HEK293 (cell line): Measurements from ENCODE around the gene FAM184A.
A peak's percentile ranks its signal among the peaks of the same experiment; 100 is the strongest.

Experiments used
- GLI4 ChIP-seq: fragments of 450-650 bp; formaldehyde crosslinking; IDR thresholded peaks from 2 replicates; pipeline ENCODE4 v1.5.1; 2016; ENCODE audit warnings: missing biosample characterization, missing genetic modification characterization
- KLF9 ChIP-seq: fragments of 450-650 bp; formaldehyde crosslinking; IDR thresholded peaks from 2 replicates; pipeline ENCODE4 v1.5.1; 2016; ENCODE audit warnings: missing biosample characterization, missing genetic modification characterization, low read depth
- MZF1 ChIP-seq: fragments of 450-650 bp; formaldehyde crosslinking; IDR thresholded peaks from 2 replicates; pipeline ENCODE4 v1.5.1; 2017; ENCODE audit warnings: missing biosample characterization, missing genetic modification characterization, borderline replicate concordance
- SCRT2 ChIP-seq: fragments of 450-650 bp; formaldehyde crosslinking; IDR thresholded peaks from 2 replicates; pipeline ENCODE4 v1.5.1; 2016; ENCODE audit warnings: missing biosample characterization, missing genetic modification characterization
- SP2 ChIP-seq: fragments of 450-650 bp; formaldehyde crosslinking; IDR thresholded peaks from 2 replicates; pipeline ENCODE4 v1.5.1; 2016; ENCODE audit warnings: missing biosample characterization, missing genetic modification characterization
- ZBTB1 ChIP-seq: fragments of 450-650 bp; formaldehyde crosslinking; IDR thresholded peaks from 2 replicates; pipeline ENCODE4 v1.5.1; 2016; ENCODE audit warnings: missing biosample characterization, missing genetic modification characterization
- ZBTB20 ChIP-seq: fragments of 450-650 bp; formaldehyde crosslinking; IDR thresholded peaks from 2 replicates; pipeline ENCODE4 v1.5.1; 2016; ENCODE audit warnings: missing biosample characterization, missing genetic modification characterization
- ZNF324 ChIP-seq: fragments of 450-650 bp; formaldehyde crosslinking; IDR thresholded peaks from 2 replicates; pipeline ENCODE4 v1.5.1; 2016; ENCODE audit warnings: missing biosample characterization, missing genetic modification characterization
- ZNF394 ChIP-seq: fragments of 450-650 bp; formaldehyde crosslinking; IDR thresholded peaks from 2 replicates; pipeline ENCODE4 v1.5.1; 2016; ENCODE audit warnings: missing biosample characterization, missing genetic modification characterization, mild to moderate bottlenecking, moderate library complexity, borderline replicate concordance
- ZNF510 ChIP-seq: fragments of 450-650 bp; formaldehyde crosslinking; IDR thresholded peaks from 2 replicates; pipeline ENCODE4 v1.5.1; 2018; ENCODE audit warnings: mild to moderate bottlenecking, missing genetic modification characterization, missing biosample characterization; ENCODE audit not compliant: insufficient replicate concordance
- ZNF529 ChIP-seq: fragments of 450-650 bp; formaldehyde crosslinking; IDR thresholded peaks from 2 replicates; pipeline ENCODE4 v1.5.1; 2017; ENCODE audit warnings: missing genetic modification characterization, missing biosample characterization; ENCODE audit not compliant: insufficient replicate concordance
- ZNF585B ChIP-seq: fragments of 450-650 bp; formaldehyde crosslinking; IDR thresholded peaks from 2 replicates; pipeline ENCODE4 v1.5.1; 2016; ENCODE audit warnings: missing biosample characterization, missing genetic modification characterization
- ZNF596 ChIP-seq: fragments of 450-650 bp; IDR thresholded peaks from 2 replicates; pipeline ENCODE4 v1.5.0; 2018; ENCODE audit warnings: missing biosample characterization, mild to moderate bottlenecking, missing genetic modification characterization, moderate library complexity
- ZNF658 ChIP-seq: fragments of 450-650 bp; formaldehyde crosslinking; IDR thresholded peaks from 2 replicates; pipeline ENCODE4; 2016; ENCODE audit warnings: missing biosample characterization, missing genetic modification characterization
- ZNF664 ChIP-seq: fragments of 450-650 bp; formaldehyde crosslinking; IDR thresholded peaks from 2 replicates; pipeline ENCODE4 v1.5.1; 2016; ENCODE audit warnings: missing biosample characterization, missing genetic modification characterization
- ZNF701 ChIP-seq: fragments of 450-650 bp; formaldehyde crosslinking; IDR thresholded peaks from 2 replicates; pipeline ENCODE4 v1.5.1; 2016; ENCODE audit warnings: missing biosample characterization, missing genetic modification characterization
- TF ChIP-seq, protein P1 (sequence below): fragments of 450-650 bp; formaldehyde crosslinking; IDR thresholded peaks from 2 replicates; pipeline ENCODE4 v1.5.1; 2017; ENCODE audit warnings: missing biosample characterization, mild to moderate bottlenecking, missing genetic modification characterization, moderate library complexity
- TF ChIP-seq, protein P2 (sequence below): fragments of 450-650 bp; formaldehyde crosslinking; IDR thresholded peaks from 2 replicates; pipeline ENCODE4 v1.5.1; 2016; ENCODE audit warnings: missing biosample characterization, missing genetic modification characterization, borderline replicate concordance
- TF ChIP-seq, protein P3 (sequence below): fragments of 450-650 bp; formaldehyde crosslinking; IDR thresholded peaks from 2 replicates; pipeline ENCODE4 v1.5.1; 2016; ENCODE audit warnings: missing biosample characterization, missing genetic modification characterization
- TF ChIP-seq, protein P4 (sequence below): fragments of 450-650 bp; formaldehyde crosslinking; IDR thresholded peaks from 2 replicates; pipeline ENCODE4 v1.5.1; 2017; ENCODE audit warnings: missing biosample characterization, missing genetic modification characterization
- TF ChIP-seq, protein P5 (sequence below): fragments of 450-650 bp; formaldehyde crosslinking; IDR thresholded peaks from 2 replicates; pipeline ENCODE4 v1.5.1; 2016; ENCODE audit warnings: missing biosample characterization, missing genetic modification characterization
- TF ChIP-seq, protein P6 (sequence below): fragments of 450-650 bp; formaldehyde crosslinking; IDR thresholded peaks from 2 replicates; pipeline ENCODE4 v1.5.1; 2016; ENCODE audit warnings: missing biosample characterization, missing genetic modification characterization, borderline replicate concordance
- TF ChIP-seq, protein P7 (sequence below): fragments of 450-650 bp; formaldehyde crosslinking; IDR thresholded peaks from 2 replicates; pipeline ENCODE4 v1.5.1; 2016; ENCODE audit warnings: missing biosample characterization, missing genetic modification characterization
- TF ChIP-seq, protein P8 (sequence below): fragments of 450-650 bp; IDR thresholded peaks from 2 replicates; pipeline ENCODE4 v1.5.1; 2018; ENCODE audit warnings: missing biosample characterization, missing genetic modification characterization

The FAM184A gene

DNA sequence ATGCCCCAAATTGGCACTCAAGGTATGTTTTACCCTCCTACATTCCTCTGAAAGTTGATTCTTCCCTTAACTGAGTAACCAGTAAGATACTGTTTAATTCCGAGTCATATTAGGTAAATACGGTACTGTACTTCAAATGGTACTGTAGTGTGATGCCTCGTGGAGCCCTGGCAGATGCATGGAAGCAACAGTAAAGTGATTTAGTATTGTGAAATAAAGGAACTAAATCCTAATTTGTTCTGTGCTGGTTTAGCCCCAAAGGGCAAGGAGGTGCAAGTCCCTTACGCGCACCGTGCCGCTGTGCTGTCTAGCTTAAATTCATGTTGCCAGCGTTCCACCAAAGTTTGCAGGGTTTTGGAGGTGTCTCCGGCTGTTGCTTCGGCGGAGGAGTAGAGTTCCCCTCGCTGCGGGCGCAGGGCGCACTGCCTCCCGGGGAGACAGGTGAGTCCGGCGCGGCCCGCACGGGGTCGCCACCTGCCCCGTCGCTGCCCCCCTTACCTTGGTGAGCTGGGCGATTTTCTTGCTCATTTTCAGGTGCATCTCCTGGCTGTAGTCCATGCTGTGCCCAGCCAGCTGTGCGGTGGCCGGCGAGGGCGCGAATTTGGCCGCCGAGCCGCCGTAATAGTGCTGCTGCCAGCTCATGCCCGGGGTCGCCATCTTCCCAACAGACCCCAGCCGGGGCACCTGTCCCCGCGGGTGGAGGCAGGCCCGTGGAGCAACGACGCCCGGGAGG is 655 bp downstream of the FAM184A start (continued):
- TF ChIP-seq, protein P1, sequence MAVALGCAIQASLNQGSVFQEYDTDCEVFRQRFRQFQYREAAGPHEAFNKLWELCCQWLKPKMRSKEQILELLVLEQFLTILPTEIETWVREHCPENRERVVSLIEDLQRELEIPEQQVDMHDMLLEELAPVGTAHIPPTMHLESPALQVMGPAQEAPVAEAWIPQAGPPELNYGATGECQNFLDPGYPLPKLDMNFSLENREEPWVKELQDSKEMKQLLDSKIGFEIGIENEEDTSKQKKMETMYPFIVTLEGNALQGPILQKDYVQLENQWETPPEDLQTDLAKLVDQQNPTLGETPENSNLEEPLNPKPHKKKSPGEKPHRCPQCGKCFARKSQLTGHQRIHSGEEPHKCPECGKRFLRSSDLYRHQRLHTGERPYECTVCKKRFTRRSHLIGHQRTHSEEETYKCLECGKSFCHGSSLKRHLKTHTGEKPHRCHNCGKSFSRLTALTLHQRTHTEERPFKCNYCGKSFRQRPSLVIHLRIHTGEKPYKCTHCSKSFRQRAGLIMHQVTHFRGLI (tag by site-specific recombination) = peak; percentile 48; the same call in 1 of the 2 replicates
- TF ChIP-seq ZBTB20 (tag by site-specific recombination) (peak; percentile 98), SCRT2 (tag by site-specific recombination) (peak; percentile 96), ZNF324 (tag by site-specific recombination) (no peak), ZNF585B (no peak), ZNF529 (no peak), ZNF658 (no peak), KLF9 (no peak), ZNF394 (tag by site-specific recombination) (peak; percentile 44), MZF1 (tag by site-specific recombination) (no peak), ZBTB1 (tag by site-specific recombination) (no peak), ZNF596 (tag by site-specific recombination) (no peak), SP2 (tag by site-specific recombination) (no peak), ZNF701 (no peak), GLI4 (tag by site-specific recombination) (no peak), ZNF664 (tag by site-specific recombination) (0 out of 2 replicates have a peak, but pooled peaks have one; percentile 4), ZNF510 (no peak)
- TF ChIP-seq, protein P2, sequence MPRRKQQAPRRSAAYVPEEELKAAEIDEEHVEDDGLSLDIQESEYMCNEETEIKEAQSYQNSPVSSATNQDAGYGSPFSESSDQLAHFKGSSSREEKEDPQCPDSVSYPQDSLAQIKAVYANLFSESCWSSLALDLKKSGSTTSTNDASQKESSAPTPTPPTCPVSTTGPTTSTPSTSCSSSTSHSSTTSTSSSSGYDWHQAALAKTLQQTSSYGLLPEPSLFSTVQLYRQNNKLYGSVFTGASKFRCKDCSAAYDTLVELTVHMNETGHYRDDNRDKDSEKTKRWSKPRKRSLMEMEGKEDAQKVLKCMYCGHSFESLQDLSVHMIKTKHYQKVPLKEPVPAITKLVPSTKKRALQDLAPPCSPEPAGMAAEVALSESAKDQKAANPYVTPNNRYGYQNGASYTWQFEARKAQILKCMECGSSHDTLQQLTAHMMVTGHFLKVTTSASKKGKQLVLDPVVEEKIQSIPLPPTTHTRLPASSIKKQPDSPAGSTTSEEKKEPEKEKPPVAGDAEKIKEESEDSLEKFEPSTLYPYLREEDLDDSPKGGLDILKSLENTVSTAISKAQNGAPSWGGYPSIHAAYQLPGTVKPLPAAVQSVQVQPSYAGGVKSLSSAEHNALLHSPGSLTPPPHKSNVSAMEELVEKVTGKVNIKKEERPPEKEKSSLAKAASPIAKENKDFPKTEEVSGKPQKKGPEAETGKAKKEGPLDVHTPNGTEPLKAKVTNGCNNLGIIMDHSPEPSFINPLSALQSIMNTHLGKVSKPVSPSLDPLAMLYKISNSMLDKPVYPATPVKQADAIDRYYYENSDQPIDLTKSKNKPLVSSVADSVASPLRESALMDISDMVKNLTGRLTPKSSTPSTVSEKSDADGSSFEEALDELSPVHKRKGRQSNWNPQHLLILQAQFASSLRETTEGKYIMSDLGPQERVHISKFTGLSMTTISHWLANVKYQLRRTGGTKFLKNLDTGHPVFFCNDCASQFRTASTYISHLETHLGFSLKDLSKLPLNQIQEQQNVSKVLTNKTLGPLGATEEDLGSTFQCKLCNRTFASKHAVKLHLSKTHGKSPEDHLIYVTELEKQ (tag by site-specific recombination) = no peak
- TF ChIP-seq, protein P3, sequence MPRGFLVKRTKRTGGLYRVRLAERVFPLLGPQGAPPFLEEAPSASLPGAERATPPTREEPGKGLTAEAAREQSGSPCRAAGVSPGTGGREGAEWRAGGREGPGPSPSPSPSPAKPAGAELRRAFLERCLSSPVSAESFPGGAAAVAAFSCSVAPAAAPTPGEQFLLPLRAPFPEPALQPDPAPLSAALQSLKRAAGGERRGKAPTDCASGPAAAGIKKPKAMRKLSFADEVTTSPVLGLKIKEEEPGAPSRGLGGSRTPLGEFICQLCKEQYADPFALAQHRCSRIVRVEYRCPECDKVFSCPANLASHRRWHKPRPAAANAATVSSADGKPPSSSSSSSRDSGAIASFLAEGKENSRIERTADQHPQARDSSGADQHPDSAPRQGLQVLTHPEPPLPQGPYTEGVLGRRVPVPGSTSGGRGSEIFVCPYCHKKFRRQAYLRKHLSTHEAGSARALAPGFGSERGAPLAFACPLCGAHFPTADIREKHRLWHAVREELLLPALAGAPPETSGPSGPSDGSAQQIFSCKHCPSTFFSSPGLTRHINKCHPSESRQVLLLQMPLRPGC (tag by site-specific recombination) = no peak
- TF ChIP-seq, protein P4, sequence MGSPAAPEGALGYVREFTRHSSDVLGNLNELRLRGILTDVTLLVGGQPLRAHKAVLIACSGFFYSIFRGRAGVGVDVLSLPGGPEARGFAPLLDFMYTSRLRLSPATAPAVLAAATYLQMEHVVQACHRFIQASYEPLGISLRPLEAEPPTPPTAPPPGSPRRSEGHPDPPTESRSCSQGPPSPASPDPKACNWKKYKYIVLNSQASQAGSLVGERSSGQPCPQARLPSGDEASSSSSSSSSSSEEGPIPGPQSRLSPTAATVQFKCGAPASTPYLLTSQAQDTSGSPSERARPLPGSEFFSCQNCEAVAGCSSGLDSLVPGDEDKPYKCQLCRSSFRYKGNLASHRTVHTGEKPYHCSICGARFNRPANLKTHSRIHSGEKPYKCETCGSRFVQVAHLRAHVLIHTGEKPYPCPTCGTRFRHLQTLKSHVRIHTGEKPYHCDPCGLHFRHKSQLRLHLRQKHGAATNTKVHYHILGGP (tag by site-specific recombination) = no peak
- TF ChIP-seq, protein P5, sequence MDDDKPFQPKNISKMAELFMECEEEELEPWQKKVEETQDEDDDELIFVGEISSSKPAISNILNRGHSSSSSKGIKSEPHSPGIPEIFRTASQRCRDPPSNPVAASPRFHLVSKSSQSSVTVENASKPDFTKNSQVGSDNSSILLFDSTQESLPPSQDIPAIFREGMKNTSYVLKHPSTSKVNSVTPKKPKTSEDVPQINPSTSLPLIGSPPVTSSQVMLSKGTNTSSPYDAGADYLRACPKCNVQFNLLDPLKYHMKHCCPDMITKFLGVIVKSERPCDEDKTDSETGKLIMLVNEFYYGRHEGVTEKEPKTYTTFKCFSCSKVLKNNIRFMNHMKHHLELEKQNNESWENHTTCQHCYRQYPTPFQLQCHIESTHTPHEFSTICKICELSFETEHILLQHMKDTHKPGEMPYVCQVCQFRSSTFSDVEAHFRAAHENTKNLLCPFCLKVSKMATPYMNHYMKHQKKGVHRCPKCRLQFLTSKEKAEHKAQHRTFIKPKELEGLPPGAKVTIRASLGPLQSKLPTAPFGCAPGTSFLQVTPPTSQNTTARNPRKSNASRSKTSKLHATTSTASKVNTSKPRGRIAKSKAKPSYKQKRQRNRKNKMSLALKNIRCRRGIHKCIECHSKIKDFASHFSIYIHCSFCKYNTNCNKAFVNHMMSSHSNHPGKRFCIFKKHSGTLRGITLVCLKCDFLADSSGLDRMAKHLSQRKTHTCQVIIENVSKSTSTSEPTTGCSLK (tag by site-specific recombination) = no peak
- TF ChIP-seq, protein P6, sequence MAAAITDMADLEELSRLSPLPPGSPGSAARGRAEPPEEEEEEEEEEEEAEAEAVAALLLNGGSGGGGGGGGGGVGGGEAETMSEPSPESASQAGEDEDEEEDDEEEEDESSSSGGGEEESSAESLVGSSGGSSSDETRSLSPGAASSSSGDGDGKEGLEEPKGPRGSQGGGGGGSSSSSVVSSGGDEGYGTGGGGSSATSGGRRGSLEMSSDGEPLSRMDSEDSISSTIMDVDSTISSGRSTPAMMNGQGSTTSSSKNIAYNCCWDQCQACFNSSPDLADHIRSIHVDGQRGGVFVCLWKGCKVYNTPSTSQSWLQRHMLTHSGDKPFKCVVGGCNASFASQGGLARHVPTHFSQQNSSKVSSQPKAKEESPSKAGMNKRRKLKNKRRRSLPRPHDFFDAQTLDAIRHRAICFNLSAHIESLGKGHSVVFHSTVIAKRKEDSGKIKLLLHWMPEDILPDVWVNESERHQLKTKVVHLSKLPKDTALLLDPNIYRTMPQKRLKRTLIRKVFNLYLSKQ (tag by site-specific recombination) = no peak
- TF ChIP-seq, protein P7, sequence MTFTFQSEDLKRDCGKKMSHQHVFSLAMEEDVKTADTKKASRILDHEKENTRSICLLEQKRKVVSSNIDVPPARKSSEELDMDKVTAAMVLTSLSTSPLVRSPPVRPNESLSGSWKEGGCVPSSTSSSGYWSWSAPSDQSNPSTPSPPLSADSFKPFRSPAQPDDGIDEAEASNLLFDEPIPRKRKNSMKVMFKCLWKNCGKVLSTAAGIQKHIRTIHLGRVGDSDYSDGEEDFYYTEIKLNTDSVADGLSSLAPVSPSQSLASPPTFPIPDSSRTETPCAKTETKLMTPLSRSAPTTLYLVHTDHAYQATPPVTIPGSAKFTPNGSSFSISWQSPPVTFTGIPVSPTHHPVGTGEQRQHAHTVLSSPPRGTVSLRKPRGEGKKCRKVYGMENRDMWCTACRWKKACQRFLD = no peak
- TF ChIP-seq, protein P8, sequence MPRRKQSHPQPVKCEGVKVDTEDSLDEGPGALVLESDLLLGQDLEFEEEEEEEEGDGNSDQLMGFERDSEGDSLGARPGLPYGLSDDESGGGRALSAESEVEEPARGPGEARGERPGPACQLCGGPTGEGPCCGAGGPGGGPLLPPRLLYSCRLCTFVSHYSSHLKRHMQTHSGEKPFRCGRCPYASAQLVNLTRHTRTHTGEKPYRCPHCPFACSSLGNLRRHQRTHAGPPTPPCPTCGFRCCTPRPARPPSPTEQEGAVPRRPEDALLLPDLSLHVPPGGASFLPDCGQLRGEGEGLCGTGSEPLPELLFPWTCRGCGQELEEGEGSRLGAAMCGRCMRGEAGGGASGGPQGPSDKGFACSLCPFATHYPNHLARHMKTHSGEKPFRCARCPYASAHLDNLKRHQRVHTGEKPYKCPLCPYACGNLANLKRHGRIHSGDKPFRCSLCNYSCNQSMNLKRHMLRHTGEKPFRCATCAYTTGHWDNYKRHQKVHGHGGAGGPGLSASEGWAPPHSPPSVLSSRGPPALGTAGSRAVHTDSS (tag by site-specific recombination) = no peak
